Breast epithelium (tissue), 3 donors: Measurements from ENCODE around the gene ATAD3A.
"Not testable (repeated sequence)": the region's sequence is repeated elsewhere in the genome, so short reads cannot be mapped to it uniquely, and the experiment has no call there.

Experiments
- POLR2A ChIP-seq: fragments of 450-650 bp; IDR thresholded peaks from one replicate; pipeline ENCODE4 v1.6.1; 2016; ENCODE audit warnings: antibody characterized with exemption, mild to moderate bottlenecking, moderate library complexity
- POLR2AphosphoS5 ChIP-seq, 3 donors: sonication (generic); formaldehyde crosslinking; IDR thresholded peaks; one replicate each; pipeline ENCODE4 v1.6.1; 2017; ENCODE audit warnings: antibody characterized with exemption in 3 of 3
- TF ChIP-seq, protein P1 (sequence below), 3 donors: fragments of 450-650 bp; IDR thresholded peaks; one replicate each; pipeline ENCODE4 v1.5.1; 2016 to 2017; ENCODE audit warnings: antibody characterized with exemption in 3 of 3, mild to moderate bottlenecking in 3 of 3, moderate library complexity in 3 of 3

GRCh38 chr1:1523651-1524050 is 11.7 kb downstream of the ATAD3A start:
- not testable (repeated sequence) for TF ChIP-seq POLR2A; POLR2AphosphoS5 (IDR thresholded peaks at IDR 0.05)
- TF ChIP-seq, protein P1, sequence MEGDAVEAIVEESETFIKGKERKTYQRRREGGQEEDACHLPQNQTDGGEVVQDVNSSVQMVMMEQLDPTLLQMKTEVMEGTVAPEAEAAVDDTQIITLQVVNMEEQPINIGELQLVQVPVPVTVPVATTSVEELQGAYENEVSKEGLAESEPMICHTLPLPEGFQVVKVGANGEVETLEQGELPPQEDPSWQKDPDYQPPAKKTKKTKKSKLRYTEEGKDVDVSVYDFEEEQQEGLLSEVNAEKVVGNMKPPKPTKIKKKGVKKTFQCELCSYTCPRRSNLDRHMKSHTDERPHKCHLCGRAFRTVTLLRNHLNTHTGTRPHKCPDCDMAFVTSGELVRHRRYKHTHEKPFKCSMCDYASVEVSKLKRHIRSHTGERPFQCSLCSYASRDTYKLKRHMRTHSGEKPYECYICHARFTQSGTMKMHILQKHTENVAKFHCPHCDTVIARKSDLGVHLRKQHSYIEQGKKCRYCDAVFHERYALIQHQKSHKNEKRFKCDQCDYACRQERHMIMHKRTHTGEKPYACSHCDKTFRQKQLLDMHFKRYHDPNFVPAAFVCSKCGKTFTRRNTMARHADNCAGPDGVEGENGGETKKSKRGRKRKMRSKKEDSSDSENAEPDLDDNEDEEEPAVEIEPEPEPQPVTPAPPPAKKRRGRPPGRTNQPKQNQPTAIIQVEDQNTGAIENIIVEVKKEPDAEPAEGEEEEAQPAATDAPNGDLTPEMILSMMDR (IDR thresholded peaks at IDR 0.05), result not testable (repeated sequence)
